HFFc6 (cell line): ENCODE results near the gene CREB5. TPM values are rescaled to one million over a fixed set of nuclear protein-coding genes. Genes with fewer than 3 reads are reported as not detected.
A peak's percentile ranks its signal among the peaks of the same experiment; 100 is the strongest.

ENCODE experiments used
- DNase-seq: peaks from one replicate; pipeline ENCODE4 v3.0.0-alpha.2; 2018
- H3K27ac Mint-ChIP-seq: 2 replicates; pipeline ENCODE4 v1.8.0; 2020; ENCODE audit warnings: mild to moderate bottlenecking, mixed read lengths
- H3K27me3 Mint-ChIP-seq: 2 replicates; pipeline ENCODE4 v1.8.0; 2021; ENCODE audit warnings: mild to moderate bottlenecking, moderate library complexity, mixed read lengths; ENCODE audit not compliant: insufficient read depth
- H3K36me3 Mint-ChIP-seq: 2 replicates; pipeline ENCODE4 v1.8.0; 2021; ENCODE audit warnings: low read depth, mixed read lengths
- H3K4me1 Mint-ChIP-seq: 2 replicates; pipeline ENCODE4 v1.8.0; 2020; ENCODE audit warnings: low read depth, mixed read lengths
- H3K4me3 Mint-ChIP-seq: 2 replicates; pipeline ENCODE4 v1.8.0; 2020; ENCODE audit warnings: mild to moderate bottlenecking, moderate library complexity, mixed read lengths
- H3K9me3 Mint-ChIP-seq: 2 replicates; pipeline ENCODE4 v1.8.0; 2020; ENCODE audit warnings: mild to moderate bottlenecking, mixed read lengths
- CTCF ChIP-seq: fragments of 200-600 bp; sonication (generic); IDR thresholded peaks from 2 replicates; pipeline ENCODE4 v1.5.0; 2021; ENCODE audit warnings: antibody characterized with exemption, mild to moderate bottlenecking
- total RNA-seq, 6 experiments: library from RNA; stranded (reverse); fragmentation: NEBNext Ultra II Directional; extraction: Animal tissue kit (Norgen Biotek cat#: 25700); gene quantifications; 2 replicates in 1 of 6; 3 replicates in 5 of 6; pipeline ENCODE4 v1.2.3, GENCODE V29; 2021

Gene CREB5
- total RNA-seq, 6 experiments from 2014 or later = 0.60 to 0.90 (median 0.79) TPM

GRCh38 chr7:28560767-28561166 is 148.4 kb downstream of the CREB5 start:
- Mint-ChIP-seq H3K4me3 (no peak overlapping the region), H3K27ac (no peak overlapping the region), H3K9me3 (peaks cover 17% of the 10 kb centered on the region), H3K36me3 (no peaks in the 10 kb centered on the region; the same call in 1 of the 2 replicates), H3K27me3 (peaks cover 4% of the 10 kb centered on the region; the same call in 1 of the 2 replicates), H3K4me1 (no peaks in the 10 kb centered on the region)
- no peak for TF ChIP-seq CTCF
- no peak for DNase-seq

- TF ChIP-seq CTCF = no peak
- DNase-seq = no peak
- H3K27ac Mint-ChIP-seq = no peak overlapping the region
- H3K27me3 Mint-ChIP-seq = peaks cover 4% of the 10 kb centered on the region; the same call in 1 of the 2 replicates
- H3K4me3 Mint-ChIP-seq = no peak overlapping the region
- no peaks in the 10 kb centered on the region for H3K36me3 Mint-ChIP-seq
- peaks cover 17% of the 10 kb centered on the region for H3K9me3 Mint-ChIP-seq
- H3K4me1 Mint-ChIP-seq = no peaks in the 10 kb centered on the region
Observed at GRCh38 chr7:28564033-28564432, 151.7 kb downstream of the CREB5 start.

GRCh38 chr7:28564755-28565374 is 152.5 kb downstream of the CREB5 start:
- no peak for DNase-seq
- peaks cover 4% of the 10 kb centered on the region; the same call in 1 of the 2 replicates for H3K27me3 Mint-ChIP-seq
- no peak overlapping the region for H3K4me3 Mint-ChIP-seq
- H3K36me3 Mint-ChIP-seq = no peaks in the 10 kb centered on the region
- H3K27ac Mint-ChIP-seq = no peak overlapping the region
- H3K4me1 Mint-ChIP-seq = no peaks in the 10 kb centered on the region
- TF ChIP-seq CTCF = no peak
- H3K9me3 Mint-ChIP-seq = peaks cover 14% of the 10 kb centered on the region

GRCh38 chr7:28565980-28566379 is 153.7 kb downstream of the CREB5 start:
- H3K9me3 Mint-ChIP-seq = peaks cover 6% of the 10 kb centered on the region
- peaks cover 2% of the 10 kb centered on the region; the same call in 1 of the 2 replicates for H3K27me3 Mint-ChIP-seq
- H3K36me3 Mint-ChIP-seq = peaks cover 8% of the 10 kb centered on the region; the same call in 1 of the 2 replicates
- no peak for TF ChIP-seq CTCF
- H3K27ac Mint-ChIP-seq = no peak overlapping the region
- H3K4me1 Mint-ChIP-seq = peaks cover 10% of the 10 kb centered on the region; the same call in 1 of the 2 replicates
- no peak overlapping the region for H3K4me3 Mint-ChIP-seq
- no peak for DNase-seq

GRCh38 chr7:28570113-28570969 is 158.0 kb downstream of the CREB5 start:
- H3K36me3 Mint-ChIP-seq = peaks cover 9% of the 10 kb centered on the region; the same call in 1 of the 2 replicates
- no peak for TF ChIP-seq CTCF
- peak overlapping the region; percentile 54; the same call in 1 of the 2 replicates for H3K27ac Mint-ChIP-seq
- H3K4me3 Mint-ChIP-seq = no peak overlapping the region
- no peaks in the 10 kb centered on the region; the same call in 1 of the 2 replicates for H3K9me3 Mint-ChIP-seq
- peaks cover 21% of the 10 kb centered on the region; the same call in 1 of the 2 replicates for H3K4me1 Mint-ChIP-seq
- no peaks in the 10 kb centered on the region for H3K27me3 Mint-ChIP-seq
- no peak for DNase-seq
